Muscle of leg (tissue), 11 donors: ENCODE measurements around the gene LRRC32. TPM values are rescaled to one million over a fixed set of nuclear protein-coding genes. Genes with fewer than 3 reads are reported as not detected.
A peak's percentile ranks its signal among the peaks of the same experiment; 100 is the strongest.

Experiments
- DNase-seq: peaks from one replicate; pipeline ENCODE4 v3.0.0; 2013
- H3K27ac ChIP-seq: one replicate; pipeline ENCODE4 v1.5.1; 2013; ENCODE audit warnings: mild to moderate bottlenecking, low read length, control low read depth
- H3K27me3 ChIP-seq: one replicate; pipeline ENCODE4 v1.6.1; 2013; ENCODE audit warnings: low read length; ENCODE audit not compliant: control insufficient read depth, insufficient read depth
- H3K36me3 ChIP-seq: one replicate; pipeline ENCODE4 v1.6.1; 2013; ENCODE audit warnings: low read length; ENCODE audit not compliant: control insufficient read depth, insufficient read depth
- H3K4me1 ChIP-seq: one replicate; pipeline ENCODE4 v1.6.1; 2013; ENCODE audit warnings: low read length; ENCODE audit not compliant: control insufficient read depth, insufficient read depth
- H3K4me3 ChIP-seq: one replicate; pipeline ENCODE4 v1.5.1; 2013; ENCODE audit warnings: low read length, control low read depth
- H3K9me3 ChIP-seq: replicated peaks from 2 replicates; pipeline ENCODE4 v1.6.1; 2013; ENCODE audit warnings: low read depth, low read length; ENCODE audit not compliant: control insufficient read depth
- WGBS: methylation state at CpG from one replicate; pipeline ENCODE4 v1.1.5; 2013; ENCODE audit warnings: missing lambda C conversion rate; ENCODE audit not compliant: insufficient coverage; 5-methylcytosine and 5-hydroxymethylcytosine counted together
- polyA plus RNA-seq, 8 donors: library from polyadenylated mRNA; unstranded; fragments of 120-200 nt; gene quantifications; one replicate each; pipeline versions ENCODE4 v1.2.1 to v1.2.3, GENCODE V29; 2013; ENCODE audit warnings: inconsistent platforms in 1 of 8, low replicate concordance in 1 of 8; ENCODE audit not compliant: insufficient read length in 8 of 8, insufficient read depth in 1 of 8
- total RNA-seq: library from RNA; stranded (reverse); fragments of 120-200 nt; gene quantifications from one replicate; pipeline ENCODE4 v1.2.4, GENCODE V29; 2013

LRRC32 gene
- total and polyA plus RNA-seq, 9 donors = 21.8 to 37.5 (median 31.8) TPM

GRCh38 chr11:76683161-76684095 lies 12.9 kb upstream of the LRRC32 start:
- H3K9me3 ChIP-seq = peaks cover 4% of the 10 kb centered on the region
- WGBS = 78% methylated on average over 4 of the region's 7 CpGs
- H3K27me3 ChIP-seq = peaks cover 6% of the 10 kb centered on the region
- no peaks in the 10 kb centered on the region for H3K36me3 ChIP-seq
- no peak for DNase-seq
- no peak overlapping the region for H3K27ac ChIP-seq
- H3K4me3 ChIP-seq = no peak overlapping the region
- H3K4me1 ChIP-seq = peaks cover 5% of the 10 kb centered on the region

GRCh38 chr11:76682684-76683083 lies 12.1 kb upstream of the LRRC32 start:
- H3K9me3 ChIP-seq = peaks cover 4% of the 10 kb centered on the region
- peaks cover 6% of the 10 kb centered on the region for H3K27me3 ChIP-seq
- H3K27ac ChIP-seq = no peak overlapping the region
- 100% methylated on average over 2 of the region's 2 CpGs for WGBS
- H3K4me3 ChIP-seq = no peak overlapping the region
- peaks cover 5% of the 10 kb centered on the region for H3K4me1 ChIP-seq
- H3K36me3 ChIP-seq = no peaks in the 10 kb centered on the region
- DNase-seq = no peak

GRCh38 chr11:76682106-76682505 lies 11.6 kb upstream of the LRRC32 start:
- DNase-seq = no peak
- no peak overlapping the region for H3K4me3 ChIP-seq
- 84% methylated on average over 2 of the region's 2 CpGs for WGBS
- no peak overlapping the region for H3K27ac ChIP-seq
- peaks cover 4% of the 10 kb centered on the region for H3K9me3 ChIP-seq
- H3K4me1 ChIP-seq = peaks cover 5% of the 10 kb centered on the region
- peaks cover 6% of the 10 kb centered on the region for H3K27me3 ChIP-seq
- no peaks in the 10 kb centered on the region for H3K36me3 ChIP-seq

- no peaks in the 10 kb centered on the region for H3K36me3 ChIP-seq
- peak; percentile 81 for DNase-seq
- 35% methylated on average over 17 of the region's 22 CpGs for WGBS
Measured at GRCh38 chr11:76680518-76681425, 10.2 kb upstream of the LRRC32 start.

GRCh38 chr11:76678321-76678720 lies 7.8 kb upstream of the LRRC32 start:
- 74% methylated on average over 8 of the region's 8 CpGs for WGBS
- peaks cover 12% of the 10 kb centered on the region for H3K4me1 ChIP-seq
- H3K27ac ChIP-seq = no peak overlapping the region
- H3K27me3 ChIP-seq = peaks cover 6% of the 10 kb centered on the region
- DNase-seq = no peak
- no peaks in the 10 kb centered on the region for H3K9me3 ChIP-seq
- no peak overlapping the region for H3K4me3 ChIP-seq
- H3K36me3 ChIP-seq = no peaks in the 10 kb centered on the region

More at GRCh38 chr11:76680518-76681425, 10.2 kb upstream of the LRRC32 start:
- no peak overlapping the region for H3K27ac ChIP-seq
- H3K9me3 ChIP-seq = peaks cover 4% of the 10 kb centered on the region
- H3K27me3 ChIP-seq = peaks cover 6% of the 10 kb centered on the region
- no peak overlapping the region for H3K4me3 ChIP-seq
- peaks cover 5% of the 10 kb centered on the region for H3K4me1 ChIP-seq

GRCh38 chr11:76677458-76677765 lies 6.9 kb upstream of the LRRC32 start:
- Histone ChIP-seq H3K36me3 (no peaks in the 10 kb centered on the region), H3K27ac (no peak overlapping the region), H3K27me3 (peaks cover 6% of the 10 kb centered on the region), H3K4me1 (peaks cover 18% of the 10 kb centered on the region), H3K9me3 (no peaks in the 10 kb centered on the region), H3K4me3 (no peak overlapping the region)
- no peak for DNase-seq

- Histone ChIP-seq H3K36me3 (no peaks in the 10 kb centered on the region), H3K27me3 (peaks cover 9% of the 10 kb centered on the region), H3K4me3 (no peak overlapping the region), H3K9me3 (no peaks in the 10 kb centered on the region), H3K4me1 (peaks cover 20% of the 10 kb centered on the region), H3K27ac (no peak overlapping the region)
- DNase-seq = no peak
- WGBS = 68% methylated on average over 14 of the region's 16 CpGs
Measured at GRCh38 chr11:76676636-76677457, 6.3 kb upstream of the LRRC32 start.

GRCh38 chr11:76674517-76675400 lies 4.2 kb upstream of the LRRC32 start:
- WGBS = 69% methylated on average over 9 of the region's 14 CpGs

More at GRCh38 chr11:76674517-76675400, 4.2 kb upstream of the LRRC32 start:
- Histone ChIP-seq H3K27ac (no peak overlapping the region), H3K4me3 (no peak overlapping the region), H3K9me3 (no peaks in the 10 kb centered on the region), H3K4me1 (peaks cover 33% of the 10 kb centered on the region), H3K27me3 (peaks cover 22% of the 10 kb centered on the region), H3K36me3 (no peaks in the 10 kb centered on the region)
- no peak for DNase-seq
